ENCODE data around the gene CAP2. TPM values are rescaled to one million over a fixed set of nuclear protein-coding genes. Genes with fewer than 3 reads are reported as not detected.

CAP2 gene, protein sequence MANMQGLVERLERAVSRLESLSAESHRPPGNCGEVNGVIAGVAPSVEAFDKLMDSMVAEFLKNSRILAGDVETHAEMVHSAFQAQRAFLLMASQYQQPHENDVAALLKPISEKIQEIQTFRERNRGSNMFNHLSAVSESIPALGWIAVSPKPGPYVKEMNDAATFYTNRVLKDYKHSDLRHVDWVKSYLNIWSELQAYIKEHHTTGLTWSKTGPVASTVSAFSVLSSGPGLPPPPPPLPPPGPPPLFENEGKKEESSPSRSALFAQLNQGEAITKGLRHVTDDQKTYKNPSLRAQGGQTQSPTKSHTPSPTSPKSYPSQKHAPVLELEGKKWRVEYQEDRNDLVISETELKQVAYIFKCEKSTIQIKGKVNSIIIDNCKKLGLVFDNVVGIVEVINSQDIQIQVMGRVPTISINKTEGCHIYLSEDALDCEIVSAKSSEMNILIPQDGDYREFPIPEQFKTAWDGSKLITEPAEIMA
- 10 to 100 TPM in 1 of 4 donors, 1 to 10 TPM in 3; 1.5 to 11.5 (median 4.6) TPM for total RNA-seq

- TF ChIP-seq, protein P1, sequence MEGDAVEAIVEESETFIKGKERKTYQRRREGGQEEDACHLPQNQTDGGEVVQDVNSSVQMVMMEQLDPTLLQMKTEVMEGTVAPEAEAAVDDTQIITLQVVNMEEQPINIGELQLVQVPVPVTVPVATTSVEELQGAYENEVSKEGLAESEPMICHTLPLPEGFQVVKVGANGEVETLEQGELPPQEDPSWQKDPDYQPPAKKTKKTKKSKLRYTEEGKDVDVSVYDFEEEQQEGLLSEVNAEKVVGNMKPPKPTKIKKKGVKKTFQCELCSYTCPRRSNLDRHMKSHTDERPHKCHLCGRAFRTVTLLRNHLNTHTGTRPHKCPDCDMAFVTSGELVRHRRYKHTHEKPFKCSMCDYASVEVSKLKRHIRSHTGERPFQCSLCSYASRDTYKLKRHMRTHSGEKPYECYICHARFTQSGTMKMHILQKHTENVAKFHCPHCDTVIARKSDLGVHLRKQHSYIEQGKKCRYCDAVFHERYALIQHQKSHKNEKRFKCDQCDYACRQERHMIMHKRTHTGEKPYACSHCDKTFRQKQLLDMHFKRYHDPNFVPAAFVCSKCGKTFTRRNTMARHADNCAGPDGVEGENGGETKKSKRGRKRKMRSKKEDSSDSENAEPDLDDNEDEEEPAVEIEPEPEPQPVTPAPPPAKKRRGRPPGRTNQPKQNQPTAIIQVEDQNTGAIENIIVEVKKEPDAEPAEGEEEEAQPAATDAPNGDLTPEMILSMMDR (IDR thresholded peaks at IDR 0.05; ENCODE audit: low read depth): no peak
Observed at GRCh38 chr6:17392978-17393891, at the start of gene CAP2. Gene CAP2, plus strand, starts transcription at chr6:17393595. Its CDS starts 27,961 bp downstream, at chr6:17421556.

DNA sequence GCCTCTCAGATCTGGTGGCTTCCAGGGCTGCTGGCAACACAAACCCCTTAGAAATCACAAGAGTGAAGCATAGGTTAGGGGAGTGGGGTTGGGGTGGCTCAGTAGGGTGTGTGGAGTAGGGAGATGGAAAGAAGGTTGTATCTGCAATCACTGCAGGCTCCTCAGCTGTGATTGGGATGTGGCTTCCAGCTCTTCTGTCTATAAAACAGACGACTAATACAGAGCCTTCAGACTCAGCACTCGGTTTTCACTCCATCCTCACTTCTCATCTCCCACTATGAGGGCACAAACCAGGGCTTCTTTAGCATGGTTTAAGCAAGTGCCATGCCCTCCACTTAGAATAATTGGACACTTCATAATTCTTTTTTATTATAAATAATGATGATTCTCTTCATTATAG, 46.4 kb upstream of the CAP2 start:
- TF ChIP-seq, protein P1 (IDR thresholded peaks at IDR 0.05; ENCODE audit: low read depth): no peak

GRCh38 chr6:17349427-17349826, 44.0 kb upstream of the CAP2 start:
- TF ChIP-seq, protein P1 (IDR thresholded peaks at IDR 0.05; ENCODE audit: low read depth): no peak

DNA sequence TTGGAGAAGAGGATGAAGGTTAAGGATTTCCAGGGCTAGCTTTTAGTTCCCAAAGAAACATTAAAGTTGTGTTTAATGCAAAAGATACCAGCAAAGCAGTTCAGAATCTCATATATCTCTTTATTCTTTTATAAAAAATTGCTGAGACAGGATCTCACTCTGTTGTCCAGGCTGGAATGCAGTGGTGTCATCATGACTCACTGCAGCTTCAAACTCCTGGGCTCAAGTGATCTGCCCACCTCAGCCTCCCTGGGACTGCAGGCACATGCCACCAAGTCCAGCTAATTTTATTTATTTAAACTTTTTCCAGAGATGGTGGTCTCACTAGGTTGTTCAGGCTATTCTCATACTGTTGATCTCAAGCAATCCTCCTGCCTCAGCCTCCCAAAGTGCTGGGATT, 41.1 kb upstream of the CAP2 start:
- TF ChIP-seq, protein P1 (IDR thresholded peaks at IDR 0.05; ENCODE audit: low read depth): no peak

DNA sequence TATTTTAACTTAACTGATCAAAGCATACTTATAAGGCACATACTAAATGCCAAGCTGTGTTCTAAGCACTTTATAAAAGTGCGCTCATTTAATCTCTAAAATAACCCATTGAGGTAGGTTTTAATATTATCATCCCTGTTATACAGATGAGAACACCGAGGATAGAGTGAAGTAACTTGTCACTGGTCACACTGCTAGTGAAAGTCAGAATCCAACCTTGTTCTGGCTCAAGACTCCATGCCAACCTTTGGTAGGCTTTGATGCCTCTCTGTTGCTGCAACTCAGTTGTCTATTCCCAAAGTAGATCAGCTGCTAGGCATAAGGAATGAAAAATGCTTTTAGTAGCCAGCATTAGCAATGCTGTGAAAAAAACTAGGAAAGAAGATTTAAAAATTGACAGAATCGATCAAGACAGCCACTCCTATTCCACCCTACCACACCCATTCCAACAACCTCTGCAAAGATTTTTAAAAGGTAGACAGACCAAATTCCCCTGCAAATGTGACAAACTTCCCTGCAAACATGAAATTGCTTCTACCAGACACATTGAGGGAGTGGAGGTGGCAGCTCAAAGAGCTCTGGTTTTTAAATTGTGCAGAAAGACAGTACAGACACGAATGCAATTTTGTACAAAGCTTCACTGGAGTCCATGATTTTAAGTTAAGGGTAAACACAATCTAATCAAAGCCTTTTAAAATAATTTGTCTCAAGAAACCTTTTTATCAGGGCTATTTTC, 39.8 kb upstream of the CAP2 start:
- TF ChIP-seq, protein P1 (IDR thresholded peaks at IDR 0.05; ENCODE audit: low read depth): no peak

GRCh38 chr6:17354700-17355403, 38.5 kb upstream of the CAP2 start:
- TF ChIP-seq, protein P1 (IDR thresholded peaks at IDR 0.05; ENCODE audit: low read depth): no peak

Measured in subcutaneous adipose tissue (tissue), 4 donors.